ENCODE measurements around the gene TMBIM4. TPM values are rescaled to one million over a fixed set of nuclear protein-coding genes. Genes with fewer than 3 reads are reported as not detected.

The TMBIM4 gene
- 135 TPM for total RNA-seq

GRCh38 chr12:66169221-66170170 is at the start of gene TMBIM4:
Gene TMBIM4, minus strand, starts transcription at chr12:66169996. Its CDS starts 45 bp downstream, at chr12:66169951.

DNA sequence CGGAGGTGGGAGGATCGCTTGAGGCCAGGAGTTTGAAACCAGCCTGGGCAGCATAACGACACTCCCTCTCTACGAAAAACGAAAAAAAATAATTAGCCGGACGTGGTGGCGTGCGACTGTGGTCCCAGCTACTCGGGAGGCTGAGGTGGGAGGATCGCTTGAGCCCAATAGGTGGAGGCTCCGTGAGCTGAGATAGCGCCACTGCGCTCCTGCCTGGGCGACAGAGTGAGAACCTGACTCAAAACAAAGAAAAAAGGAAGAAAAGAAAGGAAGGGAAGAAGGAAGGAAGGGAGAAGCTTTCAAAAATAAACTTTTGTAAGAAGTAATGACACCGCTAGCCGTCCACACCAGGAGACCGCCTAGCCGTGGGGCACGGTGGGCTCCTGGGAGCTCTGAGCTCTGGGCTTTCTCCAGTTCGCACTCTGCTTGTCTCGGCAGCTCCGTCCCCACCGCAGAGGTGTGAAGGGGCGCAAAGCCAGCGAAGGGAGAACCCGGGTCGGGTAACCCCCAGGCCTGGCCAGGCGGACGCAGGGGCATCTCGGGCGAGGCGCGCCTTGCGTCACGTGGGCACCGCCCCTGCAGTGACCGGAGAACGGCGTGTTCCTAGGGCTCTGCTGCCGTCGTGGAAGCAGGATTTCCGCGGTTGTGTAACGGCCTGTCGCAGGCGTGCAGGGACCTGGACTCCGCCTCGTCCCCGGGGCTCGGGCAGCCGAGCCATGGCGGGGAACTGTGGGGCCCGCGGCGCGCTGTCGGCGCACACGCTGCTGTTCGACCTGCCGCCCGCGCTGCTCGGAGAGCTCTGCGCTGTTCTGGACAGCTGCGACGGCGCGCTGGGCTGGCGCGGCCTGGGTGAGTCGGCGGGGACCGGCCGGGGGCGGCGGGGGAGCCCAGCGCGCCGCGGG is 19.0 kb upstream of the TMBIM4 start, which contains the start of gene IRAK3:
Gene IRAK3, plus strand, starts transcription at position 631 of the 902 bp plus-strand sequence. Its CDS starts 86 bp downstream, at position 717.

GRCh38 chr12:66130267-66131066 is 39.3 kb downstream of the TMBIM4 start, which contains the start of gene LLPH:
Gene LLPH, minus strand, starts transcription at chr12:66130750. Its CDS starts 1,644 bp downstream, at chr12:66129106.

Other genes with a start within 250 kb of the TMBIM4 start
- 8.0 TPM for gene LLPH, start 39.2 kb downstream of the TMBIM4 start, total RNA-seq
- gene IRAK3, start 19.2 kb upstream of the TMBIM4 start, total RNA-seq = 12.0 TPM
- 14.5 TPM for gene HELB, start 132.5 kb upstream of the TMBIM4 start, total RNA-seq